Smooth muscle cell of the brain vasculature (primary cell): ENCODE data around the gene SECISBP2L.
A peak's percentile ranks its signal among the peaks of the same experiment; 100 is the strongest.
"Not testable (repeated sequence)": the region's sequence is repeated elsewhere in the genome, so short reads cannot be mapped to it uniquely, and the experiment has no call there.

Experiments
- DNase-seq: peaks from one replicate; pipeline ENCODE4 v3.0.0-alpha.2; 2012; ENCODE audit warnings: low read depth, low spot score

The SECISBP2L gene, protein sequence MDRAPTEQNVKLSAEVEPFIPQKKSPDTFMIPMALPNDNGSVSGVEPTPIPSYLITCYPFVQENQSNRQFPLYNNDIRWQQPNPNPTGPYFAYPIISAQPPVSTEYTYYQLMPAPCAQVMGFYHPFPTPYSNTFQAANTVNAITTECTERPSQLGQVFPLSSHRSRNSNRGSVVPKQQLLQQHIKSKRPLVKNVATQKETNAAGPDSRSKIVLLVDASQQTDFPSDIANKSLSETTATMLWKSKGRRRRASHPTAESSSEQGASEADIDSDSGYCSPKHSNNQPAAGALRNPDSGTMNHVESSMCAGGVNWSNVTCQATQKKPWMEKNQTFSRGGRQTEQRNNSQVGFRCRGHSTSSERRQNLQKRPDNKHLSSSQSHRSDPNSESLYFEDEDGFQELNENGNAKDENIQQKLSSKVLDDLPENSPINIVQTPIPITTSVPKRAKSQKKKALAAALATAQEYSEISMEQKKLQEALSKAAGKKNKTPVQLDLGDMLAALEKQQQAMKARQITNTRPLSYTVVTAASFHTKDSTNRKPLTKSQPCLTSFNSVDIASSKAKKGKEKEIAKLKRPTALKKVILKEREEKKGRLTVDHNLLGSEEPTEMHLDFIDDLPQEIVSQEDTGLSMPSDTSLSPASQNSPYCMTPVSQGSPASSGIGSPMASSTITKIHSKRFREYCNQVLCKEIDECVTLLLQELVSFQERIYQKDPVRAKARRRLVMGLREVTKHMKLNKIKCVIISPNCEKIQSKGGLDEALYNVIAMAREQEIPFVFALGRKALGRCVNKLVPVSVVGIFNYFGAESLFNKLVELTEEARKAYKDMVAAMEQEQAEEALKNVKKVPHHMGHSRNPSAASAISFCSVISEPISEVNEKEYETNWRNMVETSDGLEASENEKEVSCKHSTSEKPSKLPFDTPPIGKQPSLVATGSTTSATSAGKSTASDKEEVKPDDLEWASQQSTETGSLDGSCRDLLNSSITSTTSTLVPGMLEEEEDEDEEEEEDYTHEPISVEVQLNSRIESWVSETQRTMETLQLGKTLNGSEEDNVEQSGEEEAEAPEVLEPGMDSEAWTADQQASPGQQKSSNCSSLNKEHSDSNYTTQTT

DNA sequence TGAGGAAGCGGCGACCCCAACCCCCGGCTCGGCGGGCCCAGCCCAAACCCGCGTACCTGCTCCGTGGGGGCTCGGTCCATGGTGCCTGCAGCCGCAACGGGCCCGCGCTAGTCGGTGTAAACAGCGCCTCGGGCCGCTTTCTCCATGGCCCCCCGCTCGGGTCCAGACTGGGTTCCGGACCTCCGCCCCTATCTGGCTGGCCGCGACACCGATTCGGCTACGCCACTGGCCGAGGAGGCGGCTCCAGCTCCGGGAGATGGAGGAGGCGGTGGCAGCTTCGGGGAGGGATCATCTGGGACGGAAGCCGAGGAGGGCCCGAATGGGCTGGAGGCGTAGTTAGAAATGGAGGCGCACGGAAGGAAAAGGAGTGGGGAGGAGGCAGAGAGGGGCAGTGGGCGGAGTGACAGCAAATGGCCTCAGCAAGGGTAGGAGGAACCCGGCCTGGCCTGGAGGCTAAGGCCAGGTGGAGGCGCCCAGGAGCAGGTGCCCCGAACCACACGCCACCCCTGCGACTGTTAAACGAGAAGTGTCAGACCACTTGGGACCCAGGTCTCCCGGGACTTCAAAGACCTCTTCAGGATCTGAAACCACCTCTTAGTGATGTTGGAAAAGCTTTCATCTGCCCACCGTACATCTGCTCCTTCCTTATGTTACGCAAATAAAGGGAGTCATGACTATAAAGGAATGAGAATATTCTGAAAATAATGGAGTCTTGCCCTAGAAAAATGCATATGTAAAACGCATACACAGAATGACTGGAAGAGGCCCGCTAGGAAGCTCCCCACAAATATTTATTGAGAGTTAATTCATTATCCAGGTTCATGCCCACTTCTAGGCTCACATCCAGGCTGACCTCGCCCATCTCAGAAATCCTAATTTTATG, at the start of gene SECISBP2L:
TSS of gene SECISBP2L (minus strand) at position 227 of the 883 bp plus-strand sequence. CDS start at position 80, 147 bp downstream.
- peak; percentile 78 for DNase-seq

DNA sequence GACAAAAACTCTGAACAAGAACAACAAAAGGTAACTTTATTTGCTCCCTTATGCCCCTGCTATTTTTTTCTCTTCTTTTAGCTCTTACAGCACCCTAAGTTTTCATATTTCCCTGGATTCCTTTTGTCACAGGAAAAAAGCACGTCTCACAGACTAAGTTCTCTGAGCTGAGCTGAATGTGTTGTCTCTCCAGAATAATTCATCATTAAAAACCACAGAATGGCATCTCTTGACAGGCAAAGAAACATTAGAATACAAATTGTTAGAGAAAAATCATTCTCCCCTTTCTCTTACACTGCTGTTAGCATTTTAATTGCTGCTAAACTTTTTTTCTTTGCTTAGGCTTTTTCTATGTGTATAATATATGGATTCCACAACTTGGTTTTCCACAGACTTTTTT, 48.7 kb upstream of the SECISBP2L start:
- DNase-seq = no peak

DNA sequence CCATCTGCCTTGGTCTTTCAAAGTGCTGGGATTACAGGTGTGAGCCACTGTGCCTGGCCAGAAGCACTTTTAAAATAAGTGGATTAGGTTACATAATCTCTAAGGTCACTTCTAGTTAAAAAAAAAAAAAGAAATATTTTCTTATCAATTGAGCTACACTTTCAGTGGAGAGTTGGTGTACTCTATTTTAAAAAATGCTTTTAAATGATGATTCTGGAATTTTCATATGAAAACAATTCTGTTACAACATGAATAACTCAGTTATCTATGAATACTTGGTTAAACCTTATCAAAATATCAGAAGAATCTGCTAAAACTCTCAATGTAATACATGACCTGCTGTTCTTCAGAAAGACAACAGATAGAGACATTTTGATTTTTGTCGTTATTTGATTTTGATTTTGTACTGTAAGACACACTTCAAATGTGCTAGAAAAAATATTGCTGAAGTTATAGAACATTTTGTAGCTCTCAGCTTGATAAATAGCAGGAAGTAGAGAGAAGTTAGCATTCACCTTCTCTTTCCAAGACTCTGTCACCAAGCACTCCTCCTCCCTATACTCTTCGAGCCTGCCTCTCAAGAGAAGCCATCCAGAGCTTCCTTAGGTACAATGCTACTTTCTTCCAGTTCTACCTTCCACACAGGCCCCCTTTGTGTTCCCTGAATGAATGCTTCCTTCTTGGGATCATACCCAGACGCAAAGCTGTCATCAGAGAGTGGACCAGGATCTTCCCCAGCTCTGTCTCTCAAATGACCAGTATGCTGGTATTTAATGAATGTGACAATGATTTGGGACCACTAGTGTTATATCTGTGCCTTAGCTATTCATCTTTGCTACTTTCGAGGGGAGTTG, 47.2 kb upstream of the SECISBP2L start:
- no peak for DNase-seq

DNA sequence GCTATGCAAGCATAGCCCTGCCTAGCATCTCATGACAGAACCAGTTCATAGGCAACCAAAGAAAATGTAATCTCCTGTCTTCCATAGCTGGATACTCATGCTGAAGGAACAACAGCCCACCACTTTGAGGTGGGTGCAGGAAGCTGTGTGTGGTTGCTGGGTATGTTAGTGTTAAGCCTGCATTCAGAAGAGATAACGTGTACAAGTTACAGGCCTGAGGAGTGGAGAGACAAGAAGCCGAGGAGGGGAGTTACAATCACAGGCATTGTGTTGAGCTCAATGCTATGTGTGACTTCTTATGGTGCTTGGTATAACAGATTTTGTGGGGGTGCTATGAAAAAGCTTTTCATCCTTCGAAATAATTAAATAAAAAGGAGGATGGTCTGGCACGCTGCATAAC, 42.8 kb upstream of the SECISBP2L start:
- no peak for DNase-seq

DNA sequence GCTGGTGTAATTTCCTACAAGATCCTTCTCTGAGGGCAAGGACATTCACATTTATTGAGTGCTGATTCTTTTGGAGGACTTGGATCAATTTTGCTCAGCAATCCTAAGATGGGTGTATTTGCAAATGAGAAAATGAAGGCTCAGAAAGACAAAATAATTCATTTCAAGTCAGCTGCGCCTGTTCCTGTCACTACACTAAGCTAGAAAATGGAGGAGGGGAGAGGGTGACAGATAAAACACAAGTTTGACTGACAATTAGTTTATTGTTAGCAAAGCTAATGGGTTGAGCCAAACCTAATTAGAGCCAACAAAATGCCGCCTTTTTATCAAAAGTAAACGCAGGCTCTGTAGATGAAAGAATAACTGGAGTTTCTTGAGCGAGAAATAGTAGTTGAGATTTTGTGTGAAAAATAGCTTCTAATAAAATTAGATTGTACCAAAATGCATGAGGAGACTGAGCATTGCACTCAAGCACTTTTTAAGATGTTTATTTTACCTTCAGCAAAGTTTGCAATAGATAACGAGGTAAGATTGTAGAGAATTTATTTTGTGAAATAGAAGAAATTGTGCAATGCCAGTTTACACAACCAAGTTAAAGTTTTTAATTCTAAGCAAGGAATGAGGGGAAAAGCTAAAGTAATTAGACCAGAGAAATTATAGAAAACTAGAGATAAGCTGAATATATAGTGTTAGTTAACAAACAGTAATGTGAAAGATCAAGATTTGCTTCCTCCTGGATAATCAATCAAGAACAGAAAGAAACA, 39.6 kb upstream of the SECISBP2L start:
- DNase-seq = no peak

DNA sequence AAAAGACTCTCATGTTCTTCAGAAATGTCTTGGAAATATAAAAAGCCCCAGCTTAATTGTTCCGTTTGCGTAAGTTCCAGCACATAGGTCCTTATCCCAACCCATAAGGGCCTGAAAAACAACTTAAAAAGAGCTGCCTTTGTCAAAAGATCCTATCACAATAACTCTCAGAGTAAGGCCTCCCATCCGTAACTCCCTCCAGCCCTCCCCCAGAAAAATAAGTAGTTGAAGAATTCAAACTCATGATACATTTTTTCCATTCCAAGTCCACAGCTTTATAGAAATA, 38.0 kb upstream of the SECISBP2L start:
- no peak for DNase-seq

DNA sequence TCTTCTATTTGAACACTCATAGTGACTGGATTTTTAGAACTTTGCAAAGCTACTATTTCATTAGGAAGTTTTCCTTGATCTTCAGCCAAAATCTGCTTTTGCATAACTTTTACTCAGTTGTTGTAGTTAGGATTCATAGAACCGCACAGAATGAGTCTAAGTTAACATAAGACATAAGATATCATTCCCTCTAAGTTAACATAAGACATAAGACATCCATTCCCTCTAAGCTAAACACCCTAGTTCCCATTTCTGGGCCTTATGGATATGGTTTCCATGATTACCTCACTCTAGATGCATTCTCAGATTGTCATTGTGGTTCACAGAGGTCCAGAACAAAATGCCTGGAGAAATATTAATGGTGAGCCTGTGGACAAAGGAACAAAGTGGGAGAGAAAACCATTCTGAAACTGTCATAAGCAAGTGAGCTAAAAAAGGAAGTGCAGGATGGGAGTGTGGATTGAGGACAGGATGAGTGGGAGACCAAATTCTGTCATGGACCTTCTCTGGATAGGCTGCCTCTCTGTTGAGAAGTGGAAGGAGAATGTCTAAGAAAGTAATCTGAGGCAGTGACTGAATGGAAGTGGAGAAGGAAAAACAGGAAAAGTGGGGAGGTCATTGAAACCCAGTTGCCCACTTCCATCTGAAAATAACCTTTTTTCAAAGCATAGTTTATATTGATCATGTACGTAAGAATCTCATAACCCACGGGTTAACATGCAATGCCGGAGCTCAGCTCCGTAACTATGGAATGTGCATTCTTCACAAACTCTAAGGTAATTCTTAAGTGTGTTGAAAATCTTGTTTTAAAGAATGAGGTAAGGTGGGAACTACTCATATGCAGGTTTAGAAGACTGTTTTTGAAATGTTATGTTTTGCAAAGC, 37.4 kb upstream of the SECISBP2L start:
- DNase-seq = peak; percentile 4

DNA sequence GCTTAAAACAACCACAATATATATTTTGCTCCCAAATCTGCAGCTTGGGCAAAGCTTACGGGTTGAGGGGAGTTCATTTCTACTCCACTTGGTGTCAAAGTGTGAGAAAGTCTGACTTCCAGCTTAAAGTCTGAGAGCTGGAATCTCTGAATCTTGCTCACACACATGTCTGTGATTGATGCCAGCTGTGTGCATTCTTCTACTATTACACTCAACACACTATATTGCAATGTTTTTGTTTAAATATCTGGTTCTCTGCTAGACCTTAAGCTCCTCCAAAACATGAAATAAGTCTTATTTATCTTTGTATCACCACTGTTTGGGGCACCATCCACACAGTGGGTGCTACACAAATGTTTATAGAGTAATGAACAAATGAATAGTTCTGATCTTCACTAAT, 36.7 kb upstream of the SECISBP2L start:
- peak; percentile 18 for DNase-seq

DNA sequence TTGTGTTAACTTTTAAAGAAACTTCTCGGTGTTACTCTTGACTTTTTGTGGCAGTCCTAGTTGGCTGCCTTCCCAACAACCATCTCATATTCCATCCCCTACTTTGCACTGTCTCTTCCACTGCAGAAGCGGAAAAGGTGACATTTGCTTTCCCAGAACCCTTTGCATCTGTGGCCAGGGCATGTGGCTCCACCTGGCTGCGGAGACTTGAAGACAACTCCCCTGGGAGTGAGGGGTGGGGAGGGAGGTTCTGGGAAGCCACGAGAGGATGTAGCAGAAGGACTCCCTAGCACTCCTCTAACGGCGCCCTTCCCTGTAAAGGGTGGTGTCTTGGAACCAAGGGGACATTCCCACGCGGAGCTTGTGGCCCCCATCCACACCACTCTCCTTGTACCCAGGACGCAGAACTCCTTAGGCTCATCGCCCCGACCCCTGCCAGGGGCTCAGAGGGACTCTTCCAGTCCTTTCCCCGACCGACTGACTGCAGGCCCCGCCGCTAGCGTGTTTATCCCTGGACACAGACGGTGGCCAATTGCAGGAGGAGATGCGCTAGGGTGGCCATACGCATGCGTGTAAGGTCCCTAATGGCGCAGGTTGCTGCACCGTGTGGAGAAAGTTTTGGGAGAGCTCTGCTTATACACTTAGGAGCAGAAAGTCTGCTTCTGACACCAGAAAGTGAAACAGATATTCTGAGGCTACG, 33.2 kb upstream of the SECISBP2L start:
- no peak for DNase-seq

DNA sequence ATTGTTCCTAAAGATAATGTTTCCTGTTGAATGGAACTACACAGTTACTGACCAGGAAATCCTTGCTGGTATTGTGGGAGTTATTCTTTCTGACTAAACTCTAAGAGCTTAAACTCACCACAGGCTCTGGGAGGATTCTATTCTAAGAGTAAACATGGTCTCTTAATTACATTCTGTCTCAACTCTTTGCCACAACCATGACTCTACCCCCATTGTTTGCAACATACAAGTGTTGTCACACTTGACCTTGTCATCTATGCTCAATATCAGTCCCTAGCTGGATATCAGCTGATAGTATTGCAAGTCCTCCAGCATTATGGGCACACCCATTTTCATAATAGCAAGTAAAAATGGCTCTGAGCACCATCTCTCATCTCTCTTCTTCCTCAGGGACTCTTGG, 29.6 kb upstream of the SECISBP2L start:
- no peak for DNase-seq

DNA sequence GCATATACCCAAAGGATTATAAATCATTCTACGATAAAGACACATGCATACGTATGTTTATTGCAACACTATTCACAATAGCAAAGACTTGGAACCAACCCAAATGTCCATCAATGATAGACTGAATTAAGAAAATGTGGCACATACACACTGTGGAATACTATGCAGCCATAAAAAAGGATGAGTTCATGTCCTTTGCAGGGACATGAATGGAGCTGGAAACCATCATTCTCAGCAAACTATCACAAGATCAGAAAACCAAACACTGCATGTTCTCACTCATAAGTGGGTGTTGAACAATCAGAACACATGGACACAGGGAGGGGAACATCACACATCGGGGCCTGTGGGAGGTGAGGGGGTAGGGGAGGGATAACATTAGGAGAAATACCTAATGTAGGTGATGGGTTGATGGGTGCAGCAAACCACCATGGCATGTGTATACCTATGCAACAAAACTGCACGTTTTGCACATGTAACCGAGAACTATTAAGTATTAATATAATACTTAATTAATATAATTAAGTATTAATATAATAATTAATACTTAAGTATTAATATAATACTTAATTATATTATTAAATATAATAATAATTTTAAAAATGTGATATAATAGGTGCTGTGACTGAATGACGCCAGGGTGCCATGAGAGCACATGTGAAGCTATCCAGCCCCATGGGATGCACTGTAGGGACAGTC, 28.5 kb upstream of the SECISBP2L start:
- DNase-seq = not testable (repeated sequence)

DNA sequence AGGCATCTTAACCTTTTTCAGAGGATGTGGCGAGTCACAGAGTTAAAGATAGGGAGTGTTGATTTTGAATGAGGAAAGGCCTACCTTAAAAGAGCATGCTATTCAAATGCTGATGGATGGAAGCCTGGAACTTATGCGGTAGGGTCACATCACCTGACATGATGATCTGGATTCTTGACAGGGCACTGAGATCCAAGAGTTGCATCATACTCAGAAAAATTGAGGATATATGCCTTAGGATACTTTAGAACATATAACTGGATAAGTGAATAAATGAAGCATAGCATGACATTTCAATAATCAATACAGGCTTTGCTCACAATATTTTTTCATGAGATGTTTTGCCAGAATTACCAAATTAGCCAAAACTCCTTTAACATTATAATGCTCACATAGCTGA, 20.1 kb upstream of the SECISBP2L start:
- no peak for DNase-seq

DNA sequence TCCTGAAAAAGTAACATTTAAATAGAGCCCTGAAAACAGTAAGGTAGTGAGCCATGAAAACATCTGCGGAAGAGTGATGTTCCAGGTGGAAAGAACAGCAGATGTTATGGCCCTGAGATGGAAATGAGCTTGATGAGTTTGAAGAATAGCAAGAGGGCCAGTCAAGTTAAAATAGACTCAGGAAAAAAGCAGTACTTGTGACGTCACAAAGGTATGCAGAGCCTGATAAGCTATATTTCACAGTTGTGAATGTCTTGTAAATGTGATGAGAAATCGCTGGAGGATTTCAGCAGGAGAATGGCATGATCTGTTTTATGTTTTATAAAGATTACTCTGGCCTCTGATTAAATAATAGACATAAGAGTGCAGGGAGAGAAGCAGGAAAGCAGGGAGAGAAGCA, 18.6 kb upstream of the SECISBP2L start:
- no peak for DNase-seq

DNA sequence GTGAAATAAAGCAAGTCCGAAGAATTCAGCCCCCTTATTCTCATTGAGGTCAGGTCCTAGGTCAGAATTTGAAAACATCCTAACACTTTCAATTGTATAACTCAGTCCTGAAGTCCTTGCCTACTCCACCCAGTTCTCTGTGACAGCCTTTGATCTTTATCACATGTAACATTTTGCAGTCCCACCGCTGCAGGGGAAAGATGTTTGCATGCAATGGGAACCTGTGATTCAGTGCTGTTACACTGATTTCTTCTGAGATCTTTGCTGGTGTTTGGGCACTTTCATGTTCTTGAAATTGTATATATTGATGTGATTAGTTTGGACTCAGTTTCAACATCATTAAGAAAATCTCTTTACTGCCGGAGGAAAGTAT, 18.0 kb upstream of the SECISBP2L start:
- no peak for DNase-seq

DNA sequence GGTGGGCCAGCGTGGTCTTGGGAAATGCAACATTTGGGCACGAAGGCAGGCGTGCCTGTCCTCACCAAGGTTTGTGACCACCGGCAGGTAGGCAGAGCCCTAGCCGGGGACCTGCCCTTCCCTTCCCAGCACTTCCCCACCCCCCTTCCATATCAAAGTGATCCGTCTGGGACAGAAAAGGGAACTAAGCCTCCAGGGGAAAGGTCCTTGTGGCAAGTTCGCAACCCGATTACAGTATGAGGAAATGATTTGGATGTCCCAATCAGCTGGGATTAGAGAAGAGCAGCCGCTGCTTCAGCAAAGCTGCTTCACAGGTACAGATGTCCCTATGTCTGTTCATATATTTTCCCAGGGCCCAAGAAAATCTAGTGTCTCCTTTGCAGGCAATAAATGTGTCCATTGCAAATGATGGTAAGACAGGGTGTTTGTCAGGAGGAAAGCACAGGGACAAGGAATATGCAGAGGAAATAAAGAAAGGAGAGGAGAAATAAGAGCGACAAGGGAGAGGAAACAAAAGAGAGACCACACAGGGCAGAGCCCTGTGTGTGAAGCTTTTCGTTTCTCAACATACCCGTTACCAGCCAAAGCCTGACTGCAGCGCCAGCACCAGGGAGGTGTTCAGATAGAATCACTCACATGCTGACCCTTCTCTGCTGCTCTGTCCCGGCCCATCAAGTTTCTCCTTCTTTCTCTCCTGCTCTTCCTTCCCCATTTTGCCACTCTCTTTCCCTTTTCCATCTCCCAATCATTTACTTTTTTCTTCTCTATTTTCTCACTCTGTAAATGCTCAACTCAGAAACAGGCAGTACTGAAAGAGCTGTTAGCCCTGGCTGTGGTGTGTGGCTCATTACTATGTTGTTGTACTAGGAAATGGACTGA, 17.4 kb upstream of the SECISBP2L start:
- no peak for DNase-seq

DNA sequence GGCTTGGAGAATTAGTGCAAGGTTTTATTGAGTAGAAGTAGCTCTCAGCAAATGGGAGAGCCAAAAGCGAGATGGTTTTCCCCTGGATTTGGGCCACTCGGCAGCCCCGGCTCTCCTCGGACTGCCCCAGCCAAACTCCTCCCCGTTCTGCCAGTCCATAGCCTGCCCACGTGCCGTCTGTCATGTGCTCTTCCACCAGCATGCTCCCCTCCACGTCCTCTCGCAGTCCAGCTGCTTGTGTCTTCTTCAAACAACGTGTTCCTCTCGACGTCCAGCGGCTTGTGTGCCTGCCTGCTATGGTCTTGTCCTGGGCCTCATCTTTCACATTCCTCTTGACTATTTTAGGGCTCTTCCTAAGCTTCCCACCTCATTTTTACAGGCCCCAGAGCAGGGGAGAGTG, 16.7 kb upstream of the SECISBP2L start:
- no peak for DNase-seq
